ENCODE results near the gene THAP8.

The THAP8 gene

GRCh38 chr19:35992907-35993765, 60.9 kb downstream of the THAP8 start:
- Histone ChIP-seq H3F3A (ENCODE audit: insufficient read depth) (no peaks in the 10 kb centered on the region), H3K4me3 (ENCODE audit: insufficient read depth, low read length, poor library complexity, severe bottlenecking) (no peak overlapping the region), H3K9me3 (ENCODE audit: insufficient read depth, low read length) (no peaks in the 10 kb centered on the region), H3K27ac (ENCODE audit: low read depth, low read length) (no peak overlapping the region), H3K9ac (ENCODE audit: low read length) (no peak overlapping the region), H3K27me3 (ENCODE audit: low read length) (no peaks in the 10 kb centered on the region), H2AFZ (ENCODE audit: low read depth, low read length, severe bottlenecking) (no peak overlapping the region), H3K36me3 (ENCODE audit: low read length) (no peaks in the 10 kb centered on the region), H3K4me2 (ENCODE audit: low read depth, low read length, poor library complexity, severe bottlenecking) (no peak overlapping the region), H4K20me1 (ENCODE audit: low read depth, low read length) (no peaks in the 10 kb centered on the region), H3K79me2 (ENCODE audit: insufficient read depth, low read length) (peaks cover 23% of the 10 kb centered on the region), H3K9me2 (replicated peaks; ENCODE audit: insufficient read depth, low read length) (no peaks in the 10 kb centered on the region)
- TF ChIP-seq EZH2phosphoT487 (conservative IDR thresholded peaks at IDR 0.05; ENCODE audit: low read length), result no peak
- TF ChIP-seq CTCF (IDR thresholded peaks at IDR 0.05; ENCODE audit: insufficient read depth, low read length, poor library complexity, severe bottlenecking), result no peak

DNA sequence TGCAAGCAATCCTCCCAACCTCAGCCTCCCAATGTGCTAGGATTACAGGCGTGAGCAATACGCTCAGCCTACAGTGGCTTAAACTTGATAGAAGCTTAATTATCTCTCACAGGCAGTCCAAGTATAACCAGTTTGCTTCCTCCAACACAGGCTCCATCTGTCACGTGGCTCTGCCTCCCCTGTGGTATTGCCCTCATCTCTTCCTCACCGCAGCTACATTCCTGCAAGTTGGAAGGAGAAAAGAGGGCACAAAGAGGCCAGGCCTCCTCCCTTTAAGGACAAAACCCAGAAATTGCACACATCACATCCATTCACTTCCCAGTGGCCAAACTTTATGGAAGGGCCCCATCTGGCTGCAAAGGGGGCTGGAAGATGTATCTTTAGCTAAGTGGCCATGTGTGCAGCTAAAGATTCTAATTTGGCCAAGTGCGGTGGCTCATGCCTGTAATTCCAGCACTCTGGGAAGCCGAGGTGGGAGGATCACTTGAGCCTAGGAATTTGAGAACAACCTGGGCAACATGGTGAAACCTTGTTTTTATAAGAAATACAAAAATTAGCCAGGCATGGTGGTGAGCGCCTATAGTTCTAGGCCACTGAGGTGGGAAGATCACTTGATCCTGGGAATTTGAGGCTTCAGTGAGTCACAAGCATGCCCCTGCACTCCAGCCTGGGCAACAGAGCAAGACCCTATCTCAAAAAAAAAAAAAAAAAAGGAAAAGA, 62.2 kb downstream of the THAP8 start:
- no peaks in the 10 kb centered on the region for H3F3A ChIP-seq (ENCODE audit: insufficient read depth)
- H4K20me1 ChIP-seq (ENCODE audit: low read depth, low read length), result no peaks in the 10 kb centered on the region
- H3K27ac ChIP-seq (ENCODE audit: low read depth, low read length), result no peak overlapping the region
- no peak overlapping the region for H3K4me2 ChIP-seq (ENCODE audit: low read depth, low read length, poor library complexity, severe bottlenecking)
- peaks cover 17% of the 10 kb centered on the region for H3K79me2 ChIP-seq (ENCODE audit: insufficient read depth, low read length)
- no peak overlapping the region for H3K9ac ChIP-seq (ENCODE audit: low read length)
- TF ChIP-seq CTCF (IDR thresholded peaks at IDR 0.05; ENCODE audit: insufficient read depth, low read length, poor library complexity, severe bottlenecking), result no peak
- TF ChIP-seq EZH2phosphoT487 (conservative IDR thresholded peaks at IDR 0.05; ENCODE audit: low read length), result no peak
- no peak overlapping the region for H2AFZ ChIP-seq (ENCODE audit: low read depth, low read length, severe bottlenecking)
- no peaks in the 10 kb centered on the region for H3K36me3 ChIP-seq (ENCODE audit: low read length)
- no peaks in the 10 kb centered on the region for H3K9me2 ChIP-seq (replicated peaks; ENCODE audit: insufficient read depth, low read length)
- no peaks in the 10 kb centered on the region for H3K27me3 ChIP-seq (ENCODE audit: low read length)
- H3K4me3 ChIP-seq (ENCODE audit: insufficient read depth, low read length, poor library complexity, severe bottlenecking), result no peak overlapping the region
- H3K9me3 ChIP-seq (ENCODE audit: insufficient read depth, low read length), result no peaks in the 10 kb centered on the region

GRCh38 chr19:35990771-35991730, 63.0 kb downstream of the THAP8 start:
- no peaks in the 10 kb centered on the region for H3K27me3 ChIP-seq (ENCODE audit: low read length)
- H3K9ac ChIP-seq (ENCODE audit: low read length), result no peak overlapping the region
- no peaks in the 10 kb centered on the region for H4K20me1 ChIP-seq (ENCODE audit: low read depth, low read length)
- H2AFZ ChIP-seq (ENCODE audit: low read depth, low read length, severe bottlenecking), result no peak overlapping the region
- H3K9me2 ChIP-seq (replicated peaks; ENCODE audit: insufficient read depth, low read length), result no peaks in the 10 kb centered on the region
- no peak for TF ChIP-seq CTCF (IDR thresholded peaks at IDR 0.05; ENCODE audit: insufficient read depth, low read length, poor library complexity, severe bottlenecking)
- TF ChIP-seq EZH2phosphoT487 (conservative IDR thresholded peaks at IDR 0.05; ENCODE audit: low read length), result no peak
- H3K27ac ChIP-seq (ENCODE audit: low read depth, low read length), result no peak overlapping the region
- H3K36me3 ChIP-seq (ENCODE audit: low read length), result no peaks in the 10 kb centered on the region
- H3K4me2 ChIP-seq (ENCODE audit: low read depth, low read length, poor library complexity, severe bottlenecking), result no peak overlapping the region
- peaks cover 9% of the 10 kb centered on the region for H3K79me2 ChIP-seq (ENCODE audit: insufficient read depth, low read length)
- no peaks in the 10 kb centered on the region for H3F3A ChIP-seq (ENCODE audit: insufficient read depth)
- H3K4me3 ChIP-seq (ENCODE audit: insufficient read depth, low read length, poor library complexity, severe bottlenecking), result no peak overlapping the region
- H3K9me3 ChIP-seq (ENCODE audit: insufficient read depth, low read length), result no peaks in the 10 kb centered on the region

Measured in SU-DHL-6 (cell line).